Superior temporal gyrus (tissue), 1 donor: ENCODE measurements around the gene GTPBP8.

Experiments used
- DNase-seq: peaks from one replicate; pipeline ENCODE4 v3.0.0-alpha.2; 2016; ENCODE audit errors: extremely low spot score

The GTPBP8 gene

DNA sequence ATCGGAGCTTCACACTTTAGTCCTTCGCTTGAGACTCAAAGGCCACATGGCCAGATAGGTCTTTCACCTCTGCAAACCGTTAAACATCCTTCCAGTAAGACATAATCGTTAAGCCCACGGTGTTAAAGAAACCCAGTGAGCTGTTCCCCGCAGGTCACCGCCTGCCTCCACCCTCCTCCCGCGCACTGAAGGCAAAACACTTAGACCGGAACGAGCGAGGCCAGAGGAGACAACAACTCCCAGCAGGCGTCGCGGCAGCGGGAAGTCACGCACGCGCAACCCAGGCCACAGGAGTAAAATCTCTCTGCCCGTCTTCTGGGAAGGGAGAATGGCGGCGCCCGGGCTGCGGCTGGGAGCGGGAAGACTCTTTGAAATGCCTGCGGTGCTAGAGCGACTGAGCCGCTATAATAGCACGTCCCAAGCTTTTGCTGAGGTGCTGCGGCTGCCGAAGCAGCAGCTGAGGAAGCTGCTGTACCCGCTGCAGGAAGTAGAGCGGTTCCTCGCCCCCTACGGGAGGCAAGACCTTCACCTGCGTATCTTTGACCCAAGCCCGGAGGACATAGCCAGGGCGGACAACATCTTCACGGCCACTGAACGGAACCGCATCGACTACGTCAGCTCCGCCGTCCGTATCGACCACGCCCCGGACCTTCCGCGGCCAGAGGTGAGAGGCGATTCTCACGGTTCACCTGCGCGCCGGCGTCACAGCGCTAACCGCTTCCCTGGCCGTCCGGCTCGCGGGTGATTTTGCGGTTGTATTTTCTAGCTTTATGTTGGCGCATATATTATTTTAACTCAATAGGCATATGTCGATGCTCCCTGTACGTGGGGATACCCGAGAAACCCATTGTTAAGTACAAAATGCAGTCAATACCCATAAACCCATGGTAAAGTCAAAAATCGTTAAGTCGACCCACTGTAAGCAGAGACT lies at the start of gene GTPBP8:
TSS of gene GTPBP8 (plus strand) at position 313 of the 931 bp plus-strand sequence. CDS start at position 329, 16 bp downstream.
- DNase-seq: peak; percentile 96

DNA sequence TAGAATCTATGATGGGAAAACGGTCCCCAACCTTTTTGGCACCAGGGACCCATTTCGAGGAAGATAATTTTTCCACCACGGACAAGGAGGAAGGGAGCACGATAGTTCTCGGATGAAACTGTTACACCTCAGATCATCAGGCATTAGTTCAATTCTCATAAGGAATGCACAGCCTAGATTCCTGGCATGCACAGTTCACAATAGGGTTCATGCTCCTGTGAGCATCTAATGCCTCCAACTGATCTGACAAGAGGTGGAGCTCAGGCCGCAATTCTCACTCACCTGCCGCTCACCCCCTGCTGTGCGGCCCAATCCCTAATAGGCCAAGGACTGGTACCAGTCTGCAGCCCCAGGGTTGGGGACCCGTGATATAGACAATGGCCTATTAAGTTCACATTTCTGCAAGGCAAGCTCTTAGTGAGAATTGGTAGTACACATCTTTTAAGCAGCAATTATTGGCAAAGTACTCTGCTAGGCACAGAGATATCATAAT lies 42.4 kb upstream of the GTPBP8 start:
- no peak for DNase-seq

DNA sequence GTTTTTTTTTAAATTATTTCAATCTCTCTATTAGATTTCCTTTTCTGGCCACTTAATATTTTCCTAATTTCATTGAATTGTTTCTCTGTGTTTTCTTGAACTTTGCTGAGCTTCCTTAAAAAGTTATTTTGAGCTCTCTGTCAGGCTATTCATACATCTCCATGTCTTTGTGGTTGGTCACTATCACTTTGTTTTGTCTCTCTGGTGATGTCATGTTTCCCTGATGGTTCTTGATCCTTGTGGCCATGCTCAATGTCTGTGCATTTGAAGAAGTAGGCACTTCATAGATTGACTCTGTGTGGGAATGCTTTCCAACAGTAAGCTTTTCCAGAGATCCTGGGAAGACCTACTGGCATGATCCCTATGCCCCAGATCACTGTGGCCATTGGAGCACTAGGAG lies 34.4 kb upstream of the GTPBP8 start:
- DNase-seq: no peak

DNA sequence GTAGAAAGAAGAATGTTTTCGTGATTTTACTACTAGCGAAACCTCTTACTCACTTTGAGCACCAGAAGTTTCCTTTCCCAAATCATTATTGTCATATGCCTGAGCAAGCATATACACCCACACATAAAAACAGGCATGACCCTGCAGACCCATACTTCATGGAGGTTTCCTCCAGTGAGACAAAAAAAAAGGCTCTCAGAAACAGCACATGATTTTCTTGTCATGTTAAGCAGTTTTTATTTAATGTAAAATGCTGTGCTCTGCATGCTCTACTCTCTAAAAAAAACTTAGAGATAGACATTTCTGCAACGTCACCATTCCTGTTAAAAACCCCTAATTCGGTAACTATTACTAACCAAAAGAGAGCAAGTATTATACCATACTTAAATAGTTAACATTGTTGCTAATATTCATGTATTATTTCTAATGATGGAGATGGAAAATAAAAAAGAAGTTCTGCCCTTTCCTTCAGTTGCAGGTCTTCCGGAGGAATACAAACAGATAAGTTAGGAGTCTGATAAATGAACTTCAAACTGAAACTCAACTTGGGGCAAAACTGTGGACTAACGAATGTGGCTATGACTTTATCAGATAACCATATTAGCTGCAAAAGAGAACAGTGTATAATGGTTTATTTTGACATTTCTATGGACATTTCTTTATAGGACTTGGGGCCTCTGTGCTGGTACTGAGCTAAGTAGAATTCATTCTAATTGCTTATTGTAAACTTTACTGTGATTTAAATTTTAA lies 31.8 kb upstream of the GTPBP8 start:
- no peak for DNase-seq

DNA sequence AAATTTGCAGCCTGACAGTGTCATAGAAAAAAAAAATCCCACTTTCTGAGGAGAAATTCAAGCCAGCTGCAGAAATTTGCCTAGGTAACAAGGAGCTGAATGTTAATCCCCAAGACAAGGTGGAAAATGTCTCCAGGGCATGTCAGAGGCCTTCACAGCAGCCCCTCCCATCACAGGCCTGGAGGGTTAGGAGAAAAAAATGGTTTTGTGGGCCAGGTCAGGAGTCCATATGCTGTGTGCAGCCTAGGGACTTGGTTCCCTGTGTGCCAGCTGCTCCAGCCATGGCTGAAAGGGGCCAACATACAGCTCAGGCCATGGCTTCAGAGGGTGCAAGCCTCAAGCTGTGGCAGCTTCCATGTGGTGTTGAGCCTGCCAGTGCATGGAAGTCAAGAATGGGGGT lies 27.1 kb upstream of the GTPBP8 start:
- no peak for DNase-seq

DNA sequence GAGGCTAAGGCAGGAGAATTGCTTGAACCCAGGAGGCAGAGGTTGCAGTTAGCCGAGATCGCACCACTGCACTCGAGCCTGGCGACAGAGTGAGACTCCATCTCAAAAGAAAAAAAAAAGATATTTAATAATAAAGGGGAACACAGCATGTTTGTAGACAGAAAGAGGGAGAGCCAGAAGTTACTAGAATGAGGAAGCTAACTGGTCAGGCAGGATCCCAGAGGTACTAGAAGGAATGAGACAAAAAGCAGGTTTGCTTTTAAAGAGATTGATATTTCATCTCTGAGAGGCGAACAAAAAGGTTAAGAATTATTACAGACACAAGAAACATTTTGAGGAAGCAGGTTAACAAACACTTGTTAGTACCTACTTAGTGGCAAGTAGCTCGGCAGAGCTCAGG lies 25.1 kb upstream of the GTPBP8 start:
- DNase-seq: no peak

DNA sequence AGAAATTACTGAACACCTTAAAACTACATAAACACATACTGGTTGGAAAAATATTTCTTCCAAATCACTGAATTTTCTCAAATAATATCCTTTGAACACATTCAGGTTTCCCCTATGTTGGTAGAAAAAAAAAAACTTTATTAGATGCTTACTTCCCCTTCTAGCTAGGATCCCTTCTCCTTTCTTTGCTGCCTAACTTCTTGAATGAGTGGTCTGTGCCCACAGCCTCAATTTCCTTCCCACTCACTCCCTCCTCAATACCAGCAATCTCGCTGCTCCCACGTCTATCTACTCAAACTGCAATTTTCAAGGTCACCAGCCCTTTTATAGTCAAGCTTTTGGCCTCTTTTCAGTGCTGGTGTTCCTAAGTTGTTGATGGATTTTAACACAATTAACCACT lies 24.2 kb upstream of the GTPBP8 start:
- no peak for DNase-seq

DNA sequence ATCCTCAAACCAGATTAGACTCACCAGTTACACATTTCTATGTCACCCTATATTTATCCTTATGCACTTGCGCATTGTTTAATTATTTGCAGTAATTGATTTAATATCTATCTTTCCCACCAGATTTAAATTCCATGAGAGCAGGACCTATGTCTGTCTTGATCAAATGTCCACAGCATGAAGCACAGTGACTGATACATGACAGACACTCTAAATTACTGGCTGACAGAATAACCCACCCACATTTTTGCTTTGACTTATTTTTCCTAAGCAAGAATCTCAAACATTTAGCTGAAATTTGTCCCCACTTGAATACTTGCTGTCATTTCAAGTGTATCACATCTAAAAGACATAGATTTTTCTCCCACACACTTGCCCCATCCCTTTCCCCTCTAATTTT lies 23.4 kb upstream of the GTPBP8 start:
- no peak for DNase-seq

DNA sequence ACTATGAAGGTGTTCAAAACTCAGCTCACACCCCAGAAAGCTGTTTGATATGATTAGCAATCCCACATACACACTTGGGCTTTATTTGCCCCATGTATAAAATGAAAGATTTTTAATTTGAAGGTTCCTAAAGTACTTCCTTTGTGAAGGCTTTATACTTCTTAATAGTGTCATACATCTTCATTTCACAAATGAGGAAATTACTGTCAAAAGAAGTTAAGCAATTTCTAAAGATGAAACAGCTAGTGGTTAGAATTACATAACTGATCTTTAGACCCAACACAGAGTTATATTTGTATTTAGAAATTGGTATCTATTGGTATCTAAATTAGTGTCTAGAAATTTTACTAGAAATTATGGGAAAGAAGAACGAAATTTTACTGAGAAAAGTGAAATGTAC lies 23.0 kb upstream of the GTPBP8 start:
- DNase-seq: no peak

DNA sequence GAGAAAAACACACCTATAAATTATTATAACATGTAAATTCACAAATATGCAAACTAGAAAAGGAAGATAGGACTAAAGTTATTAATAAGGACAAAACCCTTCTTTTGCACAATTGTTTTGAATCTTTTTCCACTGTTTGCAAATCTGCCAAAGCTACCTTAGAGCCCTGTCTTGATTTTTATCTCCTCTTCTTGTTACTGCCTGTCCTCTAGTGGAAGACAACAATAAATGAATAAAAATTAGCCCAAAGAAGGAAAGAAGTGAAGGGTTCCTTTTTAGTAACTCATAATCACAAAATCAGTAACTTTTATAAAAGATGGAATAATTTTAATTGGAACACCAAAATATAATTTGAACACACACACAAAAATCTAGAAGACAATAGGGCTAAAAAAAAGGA lies 18.6 kb upstream of the GTPBP8 start:
- DNase-seq: no peak

DNA sequence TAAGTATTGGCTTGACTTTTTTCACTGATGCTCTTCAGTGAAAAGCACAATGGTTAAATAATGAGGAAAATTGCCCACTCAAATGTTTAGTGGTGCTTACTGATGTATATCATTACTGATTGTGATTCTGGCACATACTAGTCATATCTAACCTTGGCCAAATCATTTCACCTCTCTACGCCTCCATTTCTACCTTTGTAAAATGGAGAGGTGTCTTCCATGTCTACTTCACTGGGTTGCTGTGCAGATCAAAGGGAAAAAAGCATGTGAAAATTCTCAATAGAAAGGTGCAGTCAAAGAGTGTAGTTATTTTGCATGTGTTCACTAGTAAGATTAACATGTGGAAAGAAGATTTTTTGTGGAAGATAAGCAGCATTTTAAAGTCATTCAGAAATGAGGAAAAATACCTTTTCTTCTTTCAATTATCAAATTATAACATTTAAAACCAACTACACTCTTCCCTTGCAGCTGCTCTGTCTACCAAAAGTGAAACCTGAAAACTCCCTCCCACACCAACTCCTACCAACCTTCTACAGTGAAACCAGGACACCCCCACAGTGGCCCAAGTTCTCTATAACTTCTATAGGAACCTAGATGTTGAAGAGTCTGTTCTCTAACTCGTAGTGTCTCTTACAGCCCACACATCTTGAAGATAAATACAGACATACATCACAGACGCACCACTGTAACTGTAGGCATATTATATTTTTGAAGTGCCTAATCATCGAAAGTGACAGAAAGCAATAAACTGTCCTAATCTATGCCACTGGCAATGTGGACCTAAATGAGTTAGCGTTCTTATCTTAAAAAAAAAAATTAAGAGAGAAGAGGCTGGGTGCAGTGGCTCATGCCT lies 17.2 kb upstream of the GTPBP8 start:
- DNase-seq: no peak

DNA sequence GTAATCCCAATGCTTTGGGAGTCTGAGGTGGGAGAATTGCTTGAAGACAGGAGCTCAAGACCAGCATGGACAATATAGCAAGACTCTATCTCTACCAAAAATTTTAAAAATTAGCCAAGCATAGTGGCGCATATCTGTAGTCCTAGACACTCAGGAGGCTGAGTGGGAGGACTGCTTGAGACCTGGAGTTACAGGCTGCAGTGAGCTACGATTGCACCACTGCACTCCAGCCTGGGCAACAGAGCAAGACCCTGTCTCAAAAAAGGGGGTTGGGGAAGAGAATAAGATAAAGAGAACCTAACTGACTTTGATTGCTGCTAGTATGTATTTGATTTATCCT lies 16.6 kb upstream of the GTPBP8 start:
- DNase-seq: no peak

DNA sequence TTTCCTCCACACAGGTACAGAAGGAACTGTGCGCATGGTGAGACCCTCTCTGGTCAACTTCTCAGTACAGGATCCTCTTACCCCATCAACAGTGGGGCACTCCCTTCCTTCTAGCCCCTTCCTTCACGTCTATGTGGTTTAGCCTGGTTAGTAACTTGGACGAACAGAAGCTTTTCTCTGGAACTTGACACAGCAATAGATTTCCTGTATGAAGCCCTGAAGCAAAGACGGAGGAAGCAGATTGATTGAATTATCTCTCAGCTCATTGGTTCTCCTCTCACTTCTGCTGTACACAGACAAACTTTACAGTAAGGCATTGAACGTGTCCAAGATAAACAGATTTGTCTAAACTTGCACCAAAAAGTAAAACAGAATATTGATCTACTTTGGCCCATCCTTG lies 15.9 kb upstream of the GTPBP8 start, which contains the start of gene CD200R1:
TSS of gene CD200R1 (minus strand) at position 210 of the 400 bp plus-strand sequence. CDS start 246 bp downstream, outside the sequence.
- DNase-seq: no peak

DNA sequence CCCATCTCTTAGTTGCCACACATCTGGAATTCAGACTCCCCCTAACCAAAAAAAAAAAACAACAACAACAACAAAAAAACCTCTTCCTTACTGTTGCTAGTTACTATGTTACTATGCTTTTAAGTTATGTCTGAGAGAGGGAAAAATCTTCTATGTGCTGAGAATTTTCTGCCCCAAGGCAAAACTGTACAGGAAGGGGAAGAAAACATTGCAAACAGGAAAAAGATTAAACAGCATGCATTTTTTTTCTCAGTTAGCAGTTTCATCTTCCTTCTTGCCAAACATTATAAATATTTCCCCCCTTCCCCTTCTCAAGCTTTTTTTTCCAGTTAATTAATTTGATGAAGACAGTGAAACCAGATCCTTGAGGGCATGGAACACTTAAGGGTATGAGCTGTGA lies 14.8 kb upstream of the GTPBP8 start:
- no peak for DNase-seq

DNA sequence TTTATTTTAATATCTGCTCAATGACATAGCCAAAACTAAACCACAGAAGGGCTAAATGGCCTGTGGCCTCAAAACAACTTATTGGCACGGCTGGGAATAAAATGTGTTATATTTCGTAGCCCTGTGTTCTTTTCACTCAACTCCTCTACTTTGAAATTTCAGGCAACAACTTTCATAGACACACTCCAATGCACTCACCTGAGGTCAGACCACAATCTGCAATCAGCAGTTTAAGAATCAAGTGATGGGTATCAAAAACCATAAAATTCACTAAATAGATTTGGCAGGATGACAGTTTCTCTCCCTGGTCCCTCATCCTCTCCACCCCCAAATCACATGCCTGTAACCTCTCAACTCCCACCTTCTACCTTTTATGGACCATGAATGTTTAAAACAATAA lies 13.8 kb upstream of the GTPBP8 start:
- DNase-seq: no peak

DNA sequence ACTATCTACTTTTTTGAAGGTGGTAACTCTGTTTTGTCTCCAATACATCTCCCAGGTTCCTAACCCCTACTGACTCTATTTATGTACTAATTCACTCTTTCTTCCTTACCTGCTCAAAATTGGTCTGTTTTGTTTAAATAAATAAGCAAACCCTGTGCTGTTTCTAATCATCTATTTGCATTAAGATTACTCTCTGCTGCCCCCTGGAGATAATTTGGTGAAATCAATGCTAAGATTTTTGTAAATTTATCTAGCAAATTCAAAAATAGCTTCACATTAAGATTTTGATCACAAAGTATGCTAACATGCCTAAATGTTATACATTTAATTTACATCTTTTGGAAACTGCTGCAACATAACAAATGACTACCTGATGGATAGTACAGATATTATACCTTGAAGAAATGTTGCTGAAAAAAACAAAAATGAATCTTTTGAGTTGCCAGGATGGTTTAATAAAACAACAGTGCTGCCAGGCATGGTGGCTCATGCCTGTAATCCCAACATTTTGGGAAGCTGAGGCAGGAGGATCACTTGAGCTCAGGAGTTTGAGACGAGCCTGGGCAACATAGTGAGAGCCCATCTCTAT lies 11.4 kb upstream of the GTPBP8 start:
- peak; percentile 79 for DNase-seq

DNA sequence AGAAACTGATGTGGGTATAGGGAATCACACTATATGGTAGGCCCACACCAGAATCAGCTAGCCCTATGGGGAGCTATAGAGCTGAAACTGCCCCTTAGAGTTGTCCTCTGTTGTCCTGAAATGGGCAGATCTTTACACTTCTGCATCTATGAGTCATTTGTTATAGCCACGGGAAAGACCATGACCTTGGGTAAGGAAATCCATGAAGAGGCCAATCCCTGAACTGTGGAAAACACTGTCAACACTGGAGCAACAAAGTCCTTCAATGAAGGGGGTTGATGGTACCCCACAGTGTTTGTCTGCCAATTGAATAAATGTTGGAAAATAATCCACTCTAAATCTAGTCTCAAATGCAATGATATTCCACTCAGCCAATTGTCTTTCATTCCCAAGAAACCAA lies 10.7 kb upstream of the GTPBP8 start:
- DNase-seq: no peak

DNA sequence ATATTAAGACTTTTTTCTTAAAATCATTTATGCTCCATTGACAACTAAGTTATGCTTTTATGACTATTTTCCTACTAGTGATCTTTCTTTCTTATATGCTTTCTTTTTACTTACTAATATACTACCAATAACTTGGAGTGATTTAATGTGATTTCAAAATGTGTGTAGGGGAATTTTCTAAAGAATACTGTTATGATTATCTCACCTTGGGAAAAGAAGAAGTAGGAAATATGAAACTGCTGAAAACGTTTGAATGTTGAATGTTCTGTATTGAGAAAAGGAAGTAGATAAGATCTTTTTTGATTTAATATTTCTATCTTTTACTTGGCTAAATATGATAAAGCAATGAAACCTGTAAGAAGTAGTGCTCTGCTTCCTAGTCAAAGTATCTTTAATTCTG lies 8.1 kb upstream of the GTPBP8 start:
- DNase-seq: no peak

DNA sequence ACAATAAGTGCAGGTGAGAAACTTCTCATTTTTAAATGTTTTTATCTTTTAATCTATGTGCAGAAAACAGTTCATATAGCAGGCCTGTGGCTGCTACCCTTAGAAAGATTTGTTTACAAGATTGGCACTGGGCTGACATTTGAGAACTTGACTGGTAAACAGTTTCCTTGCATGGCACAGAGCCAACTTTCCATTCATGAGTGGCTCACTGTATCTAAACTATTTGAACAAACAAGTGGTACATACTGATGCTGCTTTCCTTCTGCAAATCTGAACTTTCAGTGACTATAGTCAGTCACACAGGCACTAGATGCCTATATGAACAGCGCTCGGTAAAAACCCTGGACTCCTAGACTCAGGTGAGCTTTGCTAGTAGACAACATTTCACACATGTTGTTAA lies 6.3 kb upstream of the GTPBP8 start:
- no peak for DNase-seq

DNA sequence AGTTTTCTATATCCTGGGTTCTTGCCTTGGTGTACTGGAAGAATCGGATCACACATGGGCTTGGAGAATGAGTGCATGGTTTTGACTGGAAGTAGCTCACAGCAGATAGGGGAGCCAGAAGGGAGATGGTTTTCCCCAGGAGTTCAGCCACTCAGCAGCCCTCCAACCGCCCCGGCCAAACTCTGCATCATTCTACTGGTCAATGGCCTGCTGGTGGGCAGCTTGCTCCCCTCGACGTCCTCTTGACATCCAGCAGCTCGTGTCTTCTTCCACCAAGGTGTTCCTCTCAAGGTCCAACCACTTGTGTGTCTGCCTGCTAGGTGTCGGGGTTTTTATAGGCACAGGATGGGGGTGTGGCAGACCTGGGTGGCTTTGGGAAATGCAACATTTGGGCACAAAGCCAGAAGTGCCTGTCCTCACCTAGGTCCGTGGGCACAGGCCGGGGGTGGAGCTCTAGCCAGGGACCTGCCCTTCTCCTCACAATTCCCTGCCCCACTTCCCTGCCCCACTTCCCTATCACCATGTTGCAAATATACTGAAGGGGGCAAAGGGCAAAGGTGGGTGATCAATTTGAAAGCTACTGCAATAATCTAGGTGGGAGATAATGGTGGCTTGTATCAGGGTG lies 3.0 kb upstream of the GTPBP8 start:
- DNase-seq: no peak

DNA sequence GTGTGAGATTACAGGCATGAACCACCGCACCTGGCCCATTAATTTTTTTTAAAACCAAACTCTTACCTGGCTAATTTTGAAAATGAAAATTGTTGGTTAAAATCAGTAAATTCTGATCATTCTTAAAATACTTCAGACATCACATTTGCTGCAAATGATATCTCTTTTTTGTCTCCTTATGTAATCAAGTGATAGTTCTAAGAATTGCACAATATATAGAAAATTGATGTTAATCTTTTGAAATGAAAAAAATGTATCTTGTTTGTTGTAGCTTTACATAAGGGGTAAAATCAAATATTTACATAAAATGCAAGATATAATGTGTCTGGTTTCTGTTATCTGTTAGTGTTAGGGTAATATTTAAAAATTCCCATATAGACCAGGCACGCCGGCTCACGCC lies 5.0 kb downstream of the GTPBP8 start:
- DNase-seq: no peak
